Left colon (tissue), 2 donors: ENCODE measurements around the gene ENTREP1. TPM values are rescaled to one million over a fixed set of nuclear protein-coding genes. Genes with fewer than 3 reads are reported as not detected.
"Not testable (repeated sequence)": the region's sequence is repeated elsewhere in the genome, so short reads cannot be mapped to it uniquely, and the experiment has no call there.

Experiments
- ATAC-seq: fragments of 200-7000 bp; cut with Tn5 transposase; one replicate; pipeline ENCODE4 v1.9.1; 2020; ENCODE audit warnings: mild to moderate bottlenecking, moderate library complexity
- DNase-seq, 2 donors: peaks; one replicate each; pipeline ENCODE4 v3.0.0-alpha.2; 2020
- intact Hi-C, 2 donors: fragments of 100-400 bp; cut with DNase I in 1 of 2; cut with micrococcal nuclease in 1 of 2; formaldehyde crosslinking; loops; one replicate each; pipeline versions ENCODE4 v1.11.2 to v1.14.0; 2022; cut with DNase I, micrococcal nuclease
- total RNA-seq, 2 donors: library from RNA; stranded (reverse); fragmentation: NEBNext Ultra II Directional; extraction: Animal tissue kit (Norgen Biotek cat#: 25700); gene quantifications; one replicate each; pipeline ENCODE4 v1.2.1, GENCODE V29; 2021
- donor health status: DM: no; HTN: no; CAD: no.
- donor health status: DM: yes; HTN: yes; CAD: no.

The ENTREP1 gene
- total RNA-seq, 2 donors from 2014 or later: 1.8 to 6.2 TPM

DNA sequence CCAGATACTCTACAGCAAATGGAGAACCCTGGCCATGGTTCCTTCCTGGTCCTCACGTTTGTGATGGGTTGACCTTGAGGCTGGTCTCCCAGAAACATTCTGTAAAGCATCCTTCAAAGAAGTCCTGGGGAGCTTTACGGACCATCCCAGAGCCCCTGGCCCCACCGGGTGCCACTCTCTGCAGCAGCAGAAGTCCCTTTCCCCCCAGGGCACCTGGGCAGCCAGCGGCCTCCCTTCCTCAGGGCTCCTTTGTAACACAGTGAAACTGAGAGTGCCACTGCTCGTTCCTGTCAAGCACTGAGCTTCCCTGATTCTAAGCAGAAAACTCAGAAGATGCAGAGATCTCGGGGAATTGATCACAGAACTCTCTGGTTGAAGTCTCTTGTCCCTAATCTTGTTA is 104.3 kb downstream of the ENTREP1 start:
- intact Hi-C loops: loop anchor here in 1 of 2 donors (5.0 kb wide), 1 partner anchor 118 kb away; no protein-coding TSS in a partner anchor
- ATAC-seq: no peak
- no peak for DNase-seq

GRCh38 chr9:69430206-69430605 is 105.2 kb downstream of the ENTREP1 start:
- DNase-seq (no peak), ATAC-seq (no peak)
- intact Hi-C loops: no loop called here

- ATAC-seq: no peak
- intact Hi-C loops: no loop called here
- DNase-seq: peak in 1 of 2 donors; percentile 7
Measured at GRCh38 chr9:69431203-69431602, 106.2 kb downstream of the ENTREP1 start.

- intact Hi-C loops: no loop called here
- ATAC-seq (no peak), DNase-seq (peak in 1 of 2 donors; percentile 4)
Measured at GRCh38 chr9:69431777-69432176, 106.8 kb downstream of the ENTREP1 start.

DNA sequence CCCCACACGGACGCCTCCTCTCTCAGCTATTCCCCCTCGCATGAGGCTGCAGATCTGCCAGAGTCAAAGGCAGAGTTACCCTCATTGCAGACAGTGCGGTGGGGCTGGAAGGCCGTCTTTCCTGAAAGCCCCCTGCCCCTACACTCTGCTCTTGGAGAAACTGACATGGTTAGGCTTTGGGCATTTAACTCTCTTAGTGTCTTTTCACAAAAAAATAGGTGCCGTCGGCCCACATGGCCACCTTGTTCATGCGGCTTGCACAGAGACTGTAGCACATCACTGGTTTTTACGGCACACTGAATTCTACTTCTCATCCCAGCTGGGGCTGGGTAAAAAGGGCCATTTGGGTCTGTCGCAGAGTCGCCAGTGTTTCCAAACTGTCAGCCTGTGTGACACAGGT is 107.6 kb downstream of the ENTREP1 start:
- ATAC-seq (no peak), DNase-seq (peak in 1 of 2 donors; percentile 13)
- intact Hi-C loops: no loop called here

DNA sequence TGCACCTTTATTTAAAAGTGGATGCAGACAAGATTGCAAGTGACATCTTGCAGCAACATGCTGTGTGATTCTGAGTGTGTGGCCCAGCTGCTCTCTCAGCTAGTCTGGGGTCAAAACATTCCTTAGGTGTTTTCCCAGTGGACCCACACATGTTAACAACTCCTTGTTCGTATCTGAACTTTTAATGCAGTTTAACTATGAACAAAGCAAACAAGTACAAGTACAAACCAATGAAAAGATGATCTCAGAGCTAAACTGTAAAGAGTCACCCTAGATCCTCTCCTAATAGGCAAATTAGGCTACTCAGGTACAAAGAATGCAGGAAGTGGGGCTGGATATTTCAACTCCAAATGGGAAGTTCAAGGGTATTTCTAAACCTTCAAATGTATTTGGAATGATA is 108.4 kb downstream of the ENTREP1 start:
- intact Hi-C loops: no loop called here
- no peak for ATAC-seq
- DNase-seq: no peak

- intact Hi-C loops: no loop called here
- no peak for ATAC-seq
- peak in 1 of 2 donors; percentile 7 for DNase-seq
Measured at GRCh38 chr9:69433968-69434367, 109.0 kb downstream of the ENTREP1 start.

- intact Hi-C loops, ATAC-seq: not testable (repeated sequence)
Measured at GRCh38 chr9:69439654-69440053, 114.6 kb downstream of the ENTREP1 start.

GRCh38 chr9:69440254-69440955 is 115.4 kb downstream of the ENTREP1 start:
- ATAC-seq, intact Hi-C loops: not testable (repeated sequence)
- peak; percentile 15 for DNase-seq

More at GRCh38 chr9:69439654-69440053, 114.6 kb downstream of the ENTREP1 start:
- DNase-seq: not testable (repeated sequence)

Other genes starting within 250 kb of the ENTREP1 start
- 100 to 1,000 TPM; 129 to 131 TPM for gene TJP2, start 150.9 kb upstream of the ENTREP1 start, total RNA-seq